A673 (cell line): ENCODE measurements around the gene MYO18B. TPM values are rescaled to one million over a fixed set of nuclear protein-coding genes. Genes with fewer than 3 reads are reported as not detected.
A peak's percentile ranks its signal among the peaks of the same experiment; 100 is the strongest.

ENCODE experiments used
- BruUV-seq: library from RNA; stranded (reverse); fragments of 400-500 nt; replicated peaks from 2 replicates; lab custom pipeline; 2021; lab: Mats Ljungman, UMichigan
- CTCF ChIA-PET: fragments of 300-600 bp; sonication (Branson Sonifier 250); formaldehyde crosslinking; loops from one replicate; lab custom pipeline; 2022; ENCODE audit warnings: antibody characterized with exemption; lab: Charles Lee
- POLR2A ChIA-PET: fragments of 300-600 bp; sonication (Branson Sonifier 250); formaldehyde crosslinking; loops from one replicate; lab custom pipeline; 2022; ENCODE audit warnings: antibody characterized with exemption; ENCODE audit not compliant: low non-redundant PET; lab: Charles Lee
- DNase-seq: peaks from one replicate; pipeline ENCODE4 v3.0.0-alpha.2; 2015; ENCODE audit warnings: low spot score
- H3K27ac ChIP-seq: fragments of 200-600 bp; sonication (generic); 2 replicates; pipeline ENCODE4 v1.5.1; 2016; ENCODE audit warnings: mixed run types, low read depth, mild to moderate bottlenecking, mixed read lengths, antibody characterized with exemption, low read length; ENCODE audit not compliant: poor library complexity, severe bottlenecking
- H3K27me3 ChIP-seq: fragments of 200-600 bp; sonication (generic); replicated peaks from 2 replicates; pipeline ENCODE4 v1.6.1; 2017; ENCODE audit warnings: mixed run types, low read depth, mild to moderate bottlenecking, mixed read lengths, antibody characterized with exemption, low read length; ENCODE audit not compliant: insufficient read depth, poor library complexity
- H3K36me3 ChIP-seq: fragments of 200-600 bp; sonication (generic); 2 replicates; pipeline ENCODE4 v1.6.1; 2016; ENCODE audit warnings: mixed run types, mild to moderate bottlenecking, mixed read lengths, antibody characterized with exemption, low read length; ENCODE audit not compliant: insufficient read depth, poor library complexity, severe bottlenecking
- H3K4me1 ChIP-seq: fragments of 200-600 bp; sonication (generic); 2 replicates; pipeline ENCODE4 v1.6.1; 2017; ENCODE audit warnings: mixed run types, mild to moderate bottlenecking, mixed read lengths, antibody characterized with exemption, low read length; ENCODE audit not compliant: insufficient read depth, poor library complexity, severe bottlenecking
- H3K4me3 ChIP-seq: fragments of 200-600 bp; sonication (generic); 2 replicates; pipeline ENCODE4 v1.5.1; 2016; ENCODE audit warnings: low read depth, mixed run types, mild to moderate bottlenecking, mixed read lengths, low read length; ENCODE audit not compliant: poor library complexity, severe bottlenecking
- H3K9me3 ChIP-seq: fragments of 200-600 bp; sonication (generic); 2 replicates; pipeline ENCODE4 v1.6.1; 2016; ENCODE audit warnings: mixed run types, low read depth, mild to moderate bottlenecking, mixed read lengths, antibody characterized with exemption, low read length; ENCODE audit not compliant: poor library complexity, severe bottlenecking
- CTCF ChIP-seq: fragments of 300-800, 200-600 bp; sonication (generic); conservative IDR thresholded peaks from 2 replicates; pipeline ENCODE4 v1.5.1; 2017; ENCODE audit warnings: low read depth, mild to moderate bottlenecking, antibody characterized with exemption, low read length, moderate library complexity, mixed read lengths
- EZH2 ChIP-seq: fragments of 200-600 bp; sonication (generic); IDR thresholded peaks from 2 replicates; pipeline ENCODE4 v1.6.1; 2017; ENCODE audit warnings: borderline replicate concordance, low read depth, mild to moderate bottlenecking, mixed read lengths, antibody characterized with exemption, low read length; ENCODE audit not compliant: poor library complexity, severe bottlenecking
- intact Hi-C: fragments of 100-400 bp; cut with micrococcal nuclease; formaldehyde crosslinking; loops from one replicate; pipeline ENCODE4 v1.10.0; 2022; ENCODE audit not compliant: unreplicated experiment
- total RNA-seq: library from RNA; stranded (reverse); gene quantifications from 2 replicates; pipeline ENCODE4 v1.2.3, GENCODE V29; 2021

The MYO18B gene
- total RNA-seq, 1 experiment from 2014 or later, result not detected

GRCh38 chr22:25780673-25781072 is 38.7 kb downstream of the MYO18B start:
- H3K4me3 ChIP-seq, result no peak overlapping the region
- H3K27ac ChIP-seq, result no peak overlapping the region
- no peaks in the 10 kb centered on the region for H3K9me3 ChIP-seq
- intact Hi-C loops, result no loop called here
- H3K4me1 ChIP-seq, result peaks cover 5% of the 10 kb centered on the region
- CTCF ChIA-PET, result no interaction called here
- no TSS peak for BruUV-seq
- TF ChIP-seq EZH2, result no peak
- no peak for TF ChIP-seq CTCF
- peak; percentile 68 for DNase-seq
- POLR2A ChIA-PET, result no interaction called here
- no peaks in the 10 kb centered on the region for H3K36me3 ChIP-seq
- no peaks in the 10 kb centered on the region for H3K27me3 ChIP-seq

GRCh38 chr22:25781801-25782200 is 39.8 kb downstream of the MYO18B start:
- CTCF ChIA-PET, result no interaction called here
- no TSS peak for BruUV-seq
- no peak overlapping the region for H3K4me3 ChIP-seq
- H3K9me3 ChIP-seq, result no peaks in the 10 kb centered on the region
- H3K36me3 ChIP-seq, result no peaks in the 10 kb centered on the region
- H3K4me1 ChIP-seq, result peaks cover 5% of the 10 kb centered on the region
- no peak for TF ChIP-seq EZH2
- no peak for TF ChIP-seq CTCF
- POLR2A ChIA-PET, result no interaction called here
- no peak overlapping the region for H3K27ac ChIP-seq
- no peak for DNase-seq
- intact Hi-C loops, result no loop called here
- H3K27me3 ChIP-seq, result no peaks in the 10 kb centered on the region

- Histone ChIP-seq H3K4me1 (peaks cover 5% of the 10 kb centered on the region), H3K4me3 (no peak overlapping the region), H3K27ac (no peak overlapping the region), H3K36me3 (no peaks in the 10 kb centered on the region), H3K9me3 (no peaks in the 10 kb centered on the region), H3K27me3 (no peaks in the 10 kb centered on the region)
- BruUV-seq, result no TSS peak
- POLR2A ChIA-PET, result no interaction called here
- intact Hi-C loops, result no loop called here
- TF ChIP-seq CTCF (no peak), EZH2 (no peak)
- CTCF ChIA-PET, result no interaction called here
- no peak for DNase-seq
These were observed 40.8 kb downstream of the MYO18B start for GRCh38 chr22:25782831-25783230.
